Gastrocnemius medialis (tissue), 4 donors: Measurements from ENCODE around the gene AGAP1. TPM values are rescaled to one million over a fixed set of nuclear protein-coding genes. Genes with fewer than 3 reads are reported as not detected.

ENCODE experiments used
- ATAC-seq, 2 donors: fragments of 150-250 bp; one replicate each; pipeline ENCODE4 v1.9.1; 2016
- DNase-seq, 2 donors: peaks; one replicate each; pipeline ENCODE4 v3.0.0-alpha.2; 2019
- H3K27ac ChIP-seq, 4 donors: fragments of 200-600 bp; sonication (generic); 1 replicate in 1 of 4; 2 replicates in 3 of 4; pipeline ENCODE4 v1.5.1; 2016 to 2018; ENCODE audit warnings: mild to moderate bottlenecking in 2 of 4, moderate library complexity in 1 of 4
- H3K27me3 ChIP-seq, 3 donors: fragments of 200-600 bp; sonication (generic) in 2 of 3; 1 replicate in 1 of 3; 2 replicates in 2 of 3; pipeline versions ENCODE4 v1.5.1 to v1.6.0; 2016 to 2019; ENCODE audit warnings: mild to moderate bottlenecking in 1 of 3, moderate library complexity in 1 of 3
- H3K36me3 ChIP-seq, 2 donors: fragments of 200-600 bp; sonication (generic) in 1 of 2; one replicate each; pipeline ENCODE4 v1.5.1; 2017 to 2018
- H3K4me1 ChIP-seq, 2 donors: fragments of 200-600 bp; sonication (generic) in 1 of 2; one replicate each; pipeline ENCODE4 v1.5.1; 2016 to 2017; ENCODE audit warnings: mild to moderate bottlenecking in 2 of 2
- H3K4me3 ChIP-seq, 4 donors: fragments of 200-600 bp; sonication (generic) in 3 of 4; 1 replicate in 1 of 4; 2 replicates in 3 of 4; pipeline ENCODE4 v1.5.1; 2016 to 2019; ENCODE audit warnings: mild to moderate bottlenecking in 2 of 4
- H3K9me3 ChIP-seq, 3 donors: fragments of 200-600 bp; sonication (generic) in 2 of 3; 1 replicate in 1 of 3; 2 replicates in 2 of 3; pipeline ENCODE4 v1.5.1; 2016 to 2019
- POLR2A ChIP-seq, 2 donors: fragments of 450-650 bp; IDR thresholded peaks; one replicate each; pipeline ENCODE4 v1.6.1; 2017; ENCODE audit warnings: antibody characterized with exemption in 2 of 2, mild to moderate bottlenecking in 2 of 2, moderate library complexity in 2 of 2
- in situ Hi-C, 4 donors: fragments of 200-750 bp; cut with MboI; loops; one replicate each; pipeline versions ENCODE4 v1.15.0 to v1.8.0; 2017; ENCODE audit warnings: low sequenced_read_pairs in 4 of 4
- intact Hi-C: fragments of 100-400 bp; cut with DNase I; formaldehyde crosslinking; loops from one replicate; pipeline ENCODE4 v1.15.1; 2023; ENCODE audit warnings: low total_unique reads
- total RNA-seq, 4 donors: library from RNA; depleted of rRNA; stranded (reverse); fragments of >200 nt; gene quantifications; one replicate each; pipeline versions ENCODE4 v1.1.0 to v1.2.3, GENCODE V29; 2016
- TF ChIP-seq, protein P1 (sequence below), 5 experiments: fragments of 450-650 bp in 3 of 5; fragments of 200-600 bp in 2 of 5; sonication (generic) in 2 of 5; IDR thresholded peaks in 4 of 5; conservative IDR thresholded peaks in 1 of 5; 1 replicate in 4 of 5; 2 replicates in 1 of 5; pipeline ENCODE4 v1.5.1; 2016 to 2019; ENCODE audit warnings: antibody characterized with exemption in 5 of 5, mild to moderate bottlenecking in 3 of 5, moderate library complexity in 3 of 5

Gene AGAP1
- total RNA-seq, 4 donors from 2014 or later = 8.5 to 26.8 (median 14.4) TPM

DNA sequence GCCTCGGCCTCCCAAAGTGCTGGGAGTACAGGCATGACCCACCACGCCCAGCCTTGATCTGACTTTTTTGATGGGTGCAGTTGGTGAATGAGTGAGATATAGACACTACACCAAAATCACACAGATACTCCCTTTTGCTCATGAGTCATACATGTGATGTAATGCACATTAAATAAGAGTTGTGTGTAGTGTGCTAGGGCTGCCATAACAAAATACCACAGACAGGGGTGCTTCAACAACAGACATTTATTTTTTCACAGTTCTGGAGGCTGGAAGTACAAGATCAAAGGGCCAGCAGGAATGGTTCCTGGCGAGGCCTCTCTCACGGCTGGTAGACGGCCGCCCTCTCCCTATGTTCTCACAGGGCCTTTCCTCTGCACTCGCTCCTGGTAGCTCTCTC lies 627.7 kb downstream of the AGAP1 start:
- no peak overlapping the region for H3K27ac ChIP-seq
- no peak for DNase-seq

DNA sequence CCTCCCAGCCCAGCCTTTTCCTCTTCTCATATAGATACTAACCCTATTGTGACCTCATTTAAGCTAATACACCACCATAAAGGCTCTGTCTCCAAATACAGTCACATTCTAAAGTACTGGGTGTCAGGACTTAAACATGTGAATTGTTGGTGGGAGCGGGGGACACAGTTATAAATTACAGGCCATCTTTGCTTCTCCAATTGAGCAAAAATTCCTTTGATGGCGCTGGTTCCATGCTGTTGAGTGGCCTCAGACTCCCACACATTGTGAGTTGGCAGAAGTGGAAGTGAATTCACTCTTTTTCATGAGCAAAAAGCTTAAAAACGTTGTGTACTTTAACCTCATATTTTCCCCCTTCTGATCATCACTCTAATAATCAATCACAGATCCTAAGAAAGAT lies 628.4 kb downstream of the AGAP1 start:
- TF ChIP-seq, protein P1, sequence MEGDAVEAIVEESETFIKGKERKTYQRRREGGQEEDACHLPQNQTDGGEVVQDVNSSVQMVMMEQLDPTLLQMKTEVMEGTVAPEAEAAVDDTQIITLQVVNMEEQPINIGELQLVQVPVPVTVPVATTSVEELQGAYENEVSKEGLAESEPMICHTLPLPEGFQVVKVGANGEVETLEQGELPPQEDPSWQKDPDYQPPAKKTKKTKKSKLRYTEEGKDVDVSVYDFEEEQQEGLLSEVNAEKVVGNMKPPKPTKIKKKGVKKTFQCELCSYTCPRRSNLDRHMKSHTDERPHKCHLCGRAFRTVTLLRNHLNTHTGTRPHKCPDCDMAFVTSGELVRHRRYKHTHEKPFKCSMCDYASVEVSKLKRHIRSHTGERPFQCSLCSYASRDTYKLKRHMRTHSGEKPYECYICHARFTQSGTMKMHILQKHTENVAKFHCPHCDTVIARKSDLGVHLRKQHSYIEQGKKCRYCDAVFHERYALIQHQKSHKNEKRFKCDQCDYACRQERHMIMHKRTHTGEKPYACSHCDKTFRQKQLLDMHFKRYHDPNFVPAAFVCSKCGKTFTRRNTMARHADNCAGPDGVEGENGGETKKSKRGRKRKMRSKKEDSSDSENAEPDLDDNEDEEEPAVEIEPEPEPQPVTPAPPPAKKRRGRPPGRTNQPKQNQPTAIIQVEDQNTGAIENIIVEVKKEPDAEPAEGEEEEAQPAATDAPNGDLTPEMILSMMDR (IDR thresholded peaks at IDR 0.05 in 4 of 5, conservative IDR thresholded peaks at IDR 0.05 in 1 of 5) = no peak
- no peak for TF ChIP-seq POLR2A (IDR thresholded peaks at IDR 0.05)
- Histone ChIP-seq H3K4me1 (no peaks in the 10 kb centered on the region), H3K36me3 (peaks cover 0 to 13% of the 10 kb centered on the region in 2 donors), H3K27me3 (no peaks in the 10 kb centered on the region), H3K4me3 (no peak overlapping the region), H3K27ac (no peak overlapping the region), H3K9me3 (no peaks in the 10 kb centered on the region)
- DNase-seq (no peak), ATAC-seq (no peak)
- in situ Hi-C loops = no loop called here
- intact Hi-C loops = no loop called here

More for the DNA sequence above, 627.7 kb downstream of the AGAP1 start:
- Histone ChIP-seq H3K4me3 (no peak overlapping the region), H3K27me3 (no peaks in the 10 kb centered on the region), H3K36me3 (peaks cover 0 to 13% of the 10 kb centered on the region in 2 donors), H3K9me3 (no peaks in the 10 kb centered on the region), H3K4me1 (no peaks in the 10 kb centered on the region)
- no peak for ATAC-seq
- in situ Hi-C loops (no loop called here), intact Hi-C loops (no loop called here)
- TF ChIP-seq, protein P1 (IDR thresholded peaks at IDR 0.05 in 4 of 5, conservative IDR thresholded peaks at IDR 0.05 in 1 of 5) = no peak

DNA sequence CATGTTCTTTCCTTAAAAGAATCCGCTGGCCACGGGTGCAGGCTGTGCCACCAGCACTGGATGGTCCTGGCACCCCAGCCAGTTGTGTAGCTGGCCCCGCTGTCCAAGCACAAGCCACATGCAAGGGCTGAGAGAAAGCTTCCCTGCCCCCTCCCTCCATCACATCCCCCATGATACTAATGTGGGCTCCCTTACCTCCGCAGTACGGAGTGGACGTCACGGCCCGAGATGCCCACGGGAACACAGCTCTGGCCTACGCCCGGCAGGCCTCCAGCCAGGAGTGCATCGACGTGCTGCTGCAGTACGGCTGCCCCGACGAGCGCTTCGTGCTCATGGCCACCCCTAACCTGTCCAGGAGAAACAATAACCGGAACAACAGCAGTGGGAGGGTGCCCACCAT lies 629.9 kb downstream of the AGAP1 start:
- TF ChIP-seq, protein P1 (IDR thresholded peaks at IDR 0.05 in 4 of 5, conservative IDR thresholded peaks at IDR 0.05 in 1 of 5) = no peak
- in situ Hi-C loops = no loop called here
- DNase-seq (no peak), ATAC-seq (no peak)
- H3K4me3 ChIP-seq = no peak overlapping the region
- peaks cover 0 to 13% of the 10 kb centered on the region in 2 donors for H3K36me3 ChIP-seq
- no peaks in the 10 kb centered on the region for H3K9me3 ChIP-seq
- H3K4me1 ChIP-seq = no peaks in the 10 kb centered on the region
- H3K27ac ChIP-seq = no peak overlapping the region
- intact Hi-C loops = no loop called here
- no peaks in the 10 kb centered on the region for H3K27me3 ChIP-seq

GRCh38 chr2:236124182-236124893 lies 630.5 kb downstream of the AGAP1 start:
- no peak for TF ChIP-seq POLR2A (IDR thresholded peaks at IDR 0.05)
- Histone ChIP-seq H3K9me3 (no peaks in the 10 kb centered on the region), H3K27me3 (no peaks in the 10 kb centered on the region), H3K4me3 (no peak overlapping the region), H3K36me3 (peaks cover 0 to 13% of the 10 kb centered on the region in 2 donors), H3K27ac (no peak overlapping the region), H3K4me1 (no peaks in the 10 kb centered on the region)
- intact Hi-C loops (no loop called here), in situ Hi-C loops (no loop called here)
- no peak for ATAC-seq
- no peak for DNase-seq

GRCh38 chr2:236125541-236125940 lies 631.7 kb downstream of the AGAP1 start:
- no peak for ATAC-seq
- no peak for DNase-seq
- TF ChIP-seq, protein P1 (IDR thresholded peaks at IDR 0.05 in 4 of 5, conservative IDR thresholded peaks at IDR 0.05 in 1 of 5) = no peak
- no peak for TF ChIP-seq POLR2A (IDR thresholded peaks at IDR 0.05)
- Histone ChIP-seq H3K27me3 (no peaks in the 10 kb centered on the region), H3K27ac (no peak overlapping the region), H3K9me3 (no peaks in the 10 kb centered on the region), H3K4me3 (no peak overlapping the region), H3K4me1 (no peaks in the 10 kb centered on the region), H3K36me3 (peaks cover 0 to 13% of the 10 kb centered on the region in 2 donors)
- intact Hi-C loops (no loop called here), in situ Hi-C loops (no loop called here)
